Astrocyte of the spinal cord (primary cell): ENCODE results near the gene CEP68.
A peak's percentile ranks its signal among the peaks of the same experiment; 100 is the strongest.

Experiments used
- DNase-seq: peaks from one replicate; pipeline ENCODE4 v3.0.0; 2011; ENCODE audit warnings: low read depth, low spot score
- H3K4me3 ChIP-seq: 2 replicates; pipeline ENCODE4 v1.5.1; 2011; ENCODE audit warnings: low read depth, mild to moderate bottlenecking, low read length, moderate library complexity
- CTCF ChIP-seq: IDR thresholded peaks from 2 replicates; pipeline ENCODE4 v1.5.1; 2012; ENCODE audit warnings: low read depth, mild to moderate bottlenecking, low read length, inconsistent platforms
- in situ Hi-C: cut with HindIII; loops from 2 replicates; pipeline ENCODE4 v1.10.0; 2017; ENCODE audit warnings: low sequenced_read_pairs

The CEP68 gene

GRCh38 chr2:65056215-65057053 lies at the start of gene CEP68:
Gene CEP68, plus strand, starts transcription at chr2:65056416. Its CDS starts 13,029 bp downstream, at chr2:65069445.
- peak; percentile 98 for DNase-seq
- in situ Hi-C loops: no loop called here
- TF ChIP-seq CTCF: no peak
- peak within 1 kb of the TSS; percentile 74 for H3K4me3 ChIP-seq

- no peak for TF ChIP-seq CTCF
- no peak overlapping the region for H3K4me3 ChIP-seq
- DNase-seq: no peak
- in situ Hi-C loops: no loop called here
These were observed 42.4 kb upstream of the CEP68 start for GRCh38 chr2:65013776-65014175.

GRCh38 chr2:65015731-65016130 lies 40.5 kb upstream of the CEP68 start:
- H3K4me3 ChIP-seq: no peak overlapping the region
- in situ Hi-C loops: no loop called here
- DNase-seq: peak; percentile 34
- TF ChIP-seq CTCF: no peak

GRCh38 chr2:65016789-65017188 lies 39.4 kb upstream of the CEP68 start:
- no peak for TF ChIP-seq CTCF
- in situ Hi-C loops: no loop called here
- no peak overlapping the region for H3K4me3 ChIP-seq
- no peak for DNase-seq

- no peak for DNase-seq
- H3K4me3 ChIP-seq: no peak overlapping the region
- in situ Hi-C loops: no loop called here
- peak; percentile 35 for TF ChIP-seq CTCF
These were observed 38.9 kb upstream of the CEP68 start for GRCh38 chr2:65017335-65017734.

GRCh38 chr2:65018141-65018582 lies 38.1 kb upstream of the CEP68 start:
- DNase-seq: no peak
- no peak for TF ChIP-seq CTCF
- no peak overlapping the region for H3K4me3 ChIP-seq
- in situ Hi-C loops: no loop called here
